SK-N-MC (cell line): ENCODE measurements around the gene C10orf71.

Experiments
- EZH2 ChIP-seq: fragments of 200-600 bp; sonication (generic); IDR thresholded peaks from one replicate; pipeline ENCODE4 v1.6.1; 2017; ENCODE audit warnings: antibody characterized with exemption
- FOXP2 ChIP-seq: optimal IDR thresholded peaks from 2 replicates; pipeline ENCODE3; 2011; ENCODE audit warnings: mild to moderate bottlenecking, moderate library complexity; ENCODE audit not compliant: insufficient read depth; ENCODE audit errors: extremely low read length, control extremely low read depth
- POLR2AphosphoS5 ChIP-seq: IDR thresholded peaks from 2 replicates; pipeline ENCODE4 v1.6.1; 2012; ENCODE audit warnings: mild to moderate bottlenecking, low read depth, low read length, borderline replicate concordance

GRCh38 chr10:49257154-49257553, 41.8 kb upstream of the C10orf71 start:
- TF ChIP-seq POLR2AphosphoS5 (no peak), EZH2 (no peak), FOXP2 (no peak)
